ENCODE results near the gene MS4A6E. TPM values are rescaled to one million over a fixed set of nuclear protein-coding genes. Genes with fewer than 3 reads are reported as not detected.
A peak's percentile ranks its signal among the peaks of the same experiment; 100 is the strongest.
"Not testable (repeated sequence)": the region's sequence is repeated elsewhere in the genome, so short reads cannot be mapped to it uniquely, and the experiment has no call there.

MS4A6E gene
- total and polyA plus RNA-seq, 2 experiments from 2014 or later, result not detected

- Histone ChIP-seq H4K20me1 (replicated peaks; ENCODE audit: insufficient read depth) (no peaks in the 10 kb centered on the region), H3K9me2 (ENCODE audit: insufficient read depth) (no peaks in the 10 kb centered on the region), H3K27me3 (ENCODE audit: insufficient read depth) (no peaks in the 10 kb centered on the region), H3K4me2 (no peak overlapping the region), H2AFZ (no peak overlapping the region), H3K36me3 (ENCODE audit: insufficient read depth) (no peaks in the 10 kb centered on the region), H3K27ac (ENCODE audit: low read depth) (no peak overlapping the region), H3K79me2 (replicated peaks; ENCODE audit: insufficient read depth) (no peaks in the 10 kb centered on the region), H3F3A (replicated peaks; ENCODE audit: low read depth) (no peaks in the 10 kb centered on the region), H3K4me3 (no peak overlapping the region), H3K4me1 (ENCODE audit: insufficient read depth) (peaks cover 15% of the 10 kb centered on the region)
- peaks cover 24% of the 10 kb centered on the region for H3K36me3 Mint-ChIP-seq (ENCODE audit: low read depth)
- no peak overlapping the region for H3K27ac Mint-ChIP-seq
- TF ChIP-seq, protein P1, sequence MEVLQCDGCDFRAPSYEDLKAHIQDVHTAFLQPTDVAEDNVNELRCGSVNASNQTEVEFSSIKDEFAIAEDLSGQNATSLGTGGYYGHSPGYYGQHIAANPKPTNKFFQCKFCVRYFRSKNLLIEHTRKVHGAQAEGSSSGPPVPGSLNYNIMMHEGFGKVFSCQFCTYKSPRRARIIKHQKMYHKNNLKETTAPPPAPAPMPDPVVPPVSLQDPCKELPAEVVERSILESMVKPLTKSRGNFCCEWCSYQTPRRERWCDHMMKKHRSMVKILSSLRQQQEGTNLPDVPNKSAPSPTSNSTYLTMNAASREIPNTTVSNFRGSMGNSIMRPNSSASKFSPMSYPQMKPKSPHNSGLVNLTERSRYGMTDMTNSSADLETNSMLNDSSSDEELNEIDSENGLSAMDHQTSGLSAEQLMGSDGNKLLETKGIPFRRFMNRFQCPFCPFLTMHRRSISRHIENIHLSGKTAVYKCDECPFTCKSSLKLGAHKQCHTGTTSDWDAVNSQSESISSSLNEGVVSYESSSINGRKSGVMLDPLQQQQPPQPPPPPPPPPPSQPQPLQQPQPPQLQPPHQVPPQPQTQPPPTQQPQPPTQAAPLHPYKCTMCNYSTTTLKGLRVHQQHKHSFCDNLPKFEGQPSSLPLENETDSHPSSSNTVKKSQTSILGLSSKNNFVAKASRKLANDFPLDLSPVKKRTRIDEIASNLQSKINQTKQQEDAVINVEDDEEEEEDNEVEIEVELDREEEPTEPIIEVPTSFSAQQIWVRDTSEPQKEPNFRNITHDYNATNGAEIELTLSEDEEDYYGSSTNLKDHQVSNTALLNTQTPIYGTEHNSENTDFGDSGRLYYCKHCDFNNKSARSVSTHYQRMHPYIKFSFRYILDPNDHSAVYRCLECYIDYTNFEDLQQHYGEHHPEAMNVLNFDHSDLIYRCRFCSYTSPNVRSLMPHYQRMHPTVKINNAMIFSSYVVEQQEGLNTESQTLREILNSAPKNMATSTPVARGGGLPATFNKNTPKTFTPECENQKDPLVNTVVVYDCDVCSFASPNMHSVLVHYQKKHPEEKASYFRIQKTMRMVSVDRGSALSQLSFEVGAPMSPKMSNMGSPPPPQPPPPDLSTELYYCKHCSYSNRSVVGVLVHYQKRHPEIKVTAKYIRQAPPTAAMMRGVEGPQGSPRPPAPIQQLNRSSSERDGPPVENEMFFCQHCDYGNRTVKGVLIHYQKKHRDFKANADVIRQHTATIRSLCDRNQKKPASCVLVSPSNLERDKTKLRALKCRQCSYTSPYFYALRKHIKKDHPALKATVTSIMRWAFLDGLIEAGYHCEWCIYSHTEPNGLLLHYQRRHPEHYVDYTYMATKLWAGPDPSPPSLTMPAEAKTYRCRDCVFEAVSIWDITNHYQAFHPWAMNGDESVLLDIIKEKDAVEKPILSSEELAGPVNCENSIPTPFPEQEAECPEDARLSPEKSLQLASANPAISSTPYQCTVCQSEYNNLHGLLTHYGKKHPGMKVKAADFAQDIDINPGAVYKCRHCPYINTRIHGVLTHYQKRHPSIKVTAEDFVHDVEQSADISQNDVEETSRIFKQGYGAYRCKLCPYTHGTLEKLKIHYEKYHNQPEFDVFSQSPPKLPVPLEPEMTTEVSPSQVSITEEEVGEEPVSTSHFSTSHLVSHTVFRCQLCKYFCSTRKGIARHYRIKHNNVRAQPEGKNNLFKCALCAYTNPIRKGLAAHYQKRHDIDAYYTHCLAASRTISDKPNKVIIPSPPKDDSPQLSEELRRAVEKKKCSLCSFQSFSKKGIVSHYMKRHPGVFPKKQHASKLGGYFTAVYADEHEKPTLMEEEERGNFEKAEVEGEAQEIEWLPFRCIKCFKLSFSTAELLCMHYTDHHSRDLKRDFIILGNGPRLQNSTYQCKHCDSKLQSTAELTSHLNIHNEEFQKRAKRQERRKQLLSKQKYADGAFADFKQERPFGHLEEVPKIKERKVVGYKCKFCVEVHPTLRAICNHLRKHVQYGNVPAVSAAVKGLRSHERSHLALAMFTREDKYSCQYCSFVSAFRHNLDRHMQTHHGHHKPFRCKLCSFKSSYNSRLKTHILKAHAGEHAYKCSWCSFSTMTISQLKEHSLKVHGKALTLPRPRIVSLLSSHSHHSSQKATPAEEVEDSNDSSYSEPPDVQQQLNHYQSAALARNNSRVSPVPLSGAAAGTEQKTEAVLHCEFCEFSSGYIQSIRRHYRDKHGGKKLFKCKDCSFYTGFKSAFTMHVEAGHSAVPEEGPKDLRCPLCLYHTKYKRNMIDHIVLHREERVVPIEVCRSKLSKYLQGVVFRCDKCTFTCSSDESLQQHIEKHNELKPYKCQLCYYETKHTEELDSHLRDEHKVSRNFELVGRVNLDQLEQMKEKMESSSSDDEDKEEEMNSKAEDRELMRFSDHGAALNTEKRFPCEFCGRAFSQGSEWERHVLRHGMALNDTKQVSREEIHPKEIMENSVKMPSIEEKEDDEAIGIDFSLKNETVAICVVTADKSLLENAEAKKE (CRISPR knock-in tag; IDR thresholded peaks at IDR 0.05), result no peak
- TF ChIP-seq ZNF331 (CRISPR knock-in tag; IDR thresholded peaks at IDR 0.05; ENCODE audit: low read depth), result no peak
- no peak for TF ChIP-seq STAT1 (IDR thresholded peaks at IDR 0.05; ENCODE audit: unreplicated experiment)
- no peak for TF ChIP-seq NANOG (IDR thresholded peaks at IDR 0.05; ENCODE audit: borderline replicate concordance)
- TF ChIP-seq EZH2 (IDR thresholded peaks at IDR 0.05; ENCODE audit: low read depth, unreplicated experiment), result no peak
- no peak for TF ChIP-seq REST (IDR thresholded peaks at IDR 0.05; ENCODE audit: unreplicated experiment)
- TF ChIP-seq ZNF114 (CRISPR knock-in tag; IDR thresholded peaks at IDR 0.05), result no peak
- no peak for TF ChIP-seq JUNB (IDR thresholded peaks at IDR 0.05; ENCODE audit: unreplicated experiment)
- TF ChIP-seq POLR2AphosphoS5 (IDR thresholded peaks at IDR 0.05; ENCODE audit: low read depth), result no peak
- TF ChIP-seq CREB1 (CRISPR knock-in tag; IDR thresholded peaks at IDR 0.05; ENCODE audit: low read depth), result no peak
- DNase-seq (ENCODE audit: low spot score) (no peak), ATAC-seq (no peak)
- peaks cover 29% of the 10 kb centered on the region for H3K4me1 Mint-ChIP-seq
- H3K4me3 Mint-ChIP-seq, result no peak overlapping the region
- peaks cover 4% of the 10 kb centered on the region for H3K27me3 Mint-ChIP-seq (ENCODE audit: insufficient read depth, low read depth, poor library complexity)
- peaks cover 18% of the 10 kb centered on the region for H3K9me3 Mint-ChIP-seq
These were observed 44.8 kb upstream of the MS4A6E start for GRCh38 chr11:60282286-60282685.

DNA sequence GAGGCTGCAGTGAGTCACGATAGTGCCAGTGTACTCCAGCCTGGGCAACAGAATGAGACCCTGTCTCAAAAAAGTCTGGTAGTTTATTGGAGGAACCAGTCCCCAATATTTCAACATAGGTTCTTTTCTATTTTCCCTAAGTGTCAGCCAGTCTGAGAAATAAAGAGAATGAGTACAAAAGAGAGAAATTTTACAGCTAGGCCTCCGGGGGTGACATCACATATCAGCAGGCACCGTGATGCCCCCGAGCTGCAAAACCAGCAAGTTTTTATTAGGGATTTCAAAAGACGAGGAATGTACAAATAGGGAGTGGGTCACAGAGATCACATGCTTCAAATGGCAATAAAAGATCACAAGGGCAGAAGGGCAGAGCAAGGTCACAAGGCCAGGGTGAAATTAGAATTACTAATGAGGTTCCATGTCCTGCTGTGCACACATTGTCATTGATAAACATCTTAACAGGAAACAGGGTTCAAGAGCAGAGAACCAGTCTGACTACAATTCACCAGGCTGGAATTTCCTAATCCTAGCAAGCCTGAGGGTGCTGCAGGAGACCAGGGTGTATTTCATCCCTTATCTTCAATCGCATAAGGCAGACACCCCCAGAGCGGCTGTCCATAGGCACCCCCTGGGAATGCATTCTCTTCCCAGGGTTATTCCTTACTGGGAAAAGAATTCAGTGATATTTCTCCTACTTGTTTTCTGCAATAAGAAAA is 41.5 kb upstream of the MS4A6E start:
- H3K4me3 ChIP-seq; H3K9me2 ChIP-seq (ENCODE audit: insufficient read depth); H3K27me3 Mint-ChIP-seq (ENCODE audit: insufficient read depth, low read depth, poor library complexity); H4K20me1 ChIP-seq (replicated peaks; ENCODE audit: insufficient read depth); H3K27ac Mint-ChIP-seq; H3F3A ChIP-seq (replicated peaks; ENCODE audit: low read depth); H2AFZ ChIP-seq; H3K27me3 ChIP-seq (ENCODE audit: insufficient read depth); H3K79me2 ChIP-seq (replicated peaks; ENCODE audit: insufficient read depth); H3K36me3 ChIP-seq (ENCODE audit: insufficient read depth): not testable (repeated sequence)
- Mint-ChIP-seq H3K4me1 (peaks cover 29% of the 10 kb centered on the region), H3K9me3 (peaks cover 45% of the 10 kb centered on the region), H3K4me3 (peak overlapping the region; percentile 21; the same call in 1 of the 3 replicates), H3K36me3 (ENCODE audit: low read depth) (peaks cover 44% of the 10 kb centered on the region)
- Histone ChIP-seq H3K27ac (ENCODE audit: low read depth) (peak overlapping the region; percentile 55; the same call in 1 of the 2 replicates), H3K4me2 (peak overlapping the region; percentile 22), H3K4me1 (ENCODE audit: insufficient read depth) (peaks cover 15% of the 10 kb centered on the region)
- peak; percentile 72 for DNase-seq (ENCODE audit: low spot score)
- ATAC-seq, result peak; percentile 62

Data from GM23338 (cell line).